ENCODE measurements around the gene KIF1A. TPM values are rescaled to one million over a fixed set of nuclear protein-coding genes. Genes with fewer than 3 reads are reported as not detected.
"Not testable (repeated sequence)": the region's sequence is repeated elsewhere in the genome, so short reads cannot be mapped to it uniquely, and the experiment has no call there.

Gene KIF1A
- total RNA-seq, 1 experiment from 2014 or later = not detected

- Histone ChIP-seq H3K4me3 (no peak overlapping the region), H3F3A (ENCODE audit: insufficient read depth, low read depth) (no peaks in the 10 kb centered on the region), H3K79me2 (ENCODE audit: low read depth) (no peaks in the 10 kb centered on the region), H3K36me3 (ENCODE audit: low read depth) (no peaks in the 10 kb centered on the region), H2AFZ (no peak overlapping the region), H3K27ac (no peak overlapping the region), H3K27me3 (ENCODE audit: insufficient read depth, low read depth) (peaks cover 57% of the 10 kb centered on the region), H4K20me1 (ENCODE audit: insufficient read depth) (no peaks in the 10 kb centered on the region), H3K9me2 (ENCODE audit: insufficient read depth) (no peaks in the 10 kb centered on the region), H3K9me3 (ENCODE audit: insufficient read depth, low read depth) (no peaks in the 10 kb centered on the region), H3K4me2 (no peak overlapping the region), H3K4me1 (replicated peaks; ENCODE audit: insufficient read depth) (no peaks in the 10 kb centered on the region)
- TF ChIP-seq CTCF (conservative IDR thresholded peaks at IDR 0.05) = no peak
- no peak for TF ChIP-seq EZH2 (IDR thresholded peaks at IDR 0.05; ENCODE audit: low read depth)
- intact Hi-C loops (cut with micrococcal nuclease; ENCODE audit: unreplicated experiment) = loop anchor here (10.0 kb wide), 1 partner anchor 186 kb away; no protein-coding TSS in a partner anchor
- no TSS peak for BruUV-seq (replicated peaks)
- DNase-seq = no peak
- POLR2A ChIA-PET (ENCODE audit: unreplicated experiment) = no interaction called here
- CTCF ChIA-PET = no interaction called here
Observed at GRCh38 chr2:240701091-240701735, 118.8 kb downstream of the KIF1A start.

DNA sequence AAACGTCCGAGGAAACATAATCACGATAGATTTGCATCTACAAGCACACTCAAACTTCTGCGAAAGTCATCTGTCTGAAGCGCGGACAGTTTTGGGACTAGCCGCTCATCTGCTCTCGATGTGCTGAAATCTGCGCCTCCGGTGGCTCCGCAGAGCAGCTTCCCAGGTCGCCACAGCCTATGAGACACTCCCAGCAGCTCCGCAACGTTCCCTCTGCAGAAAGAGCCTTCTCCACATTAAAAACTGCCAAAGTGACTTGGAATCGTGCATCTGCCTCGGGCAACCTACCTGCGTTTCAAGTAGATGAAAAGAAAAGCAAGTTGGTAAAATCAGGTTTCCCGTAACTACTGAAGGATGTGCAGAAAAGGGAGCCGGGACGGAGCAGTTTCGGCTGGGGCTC, 119.4 kb downstream of the KIF1A start:
- H3K36me3 ChIP-seq (ENCODE audit: low read depth); H4K20me1 ChIP-seq (ENCODE audit: insufficient read depth); H3K9me2 ChIP-seq (ENCODE audit: insufficient read depth); H3F3A ChIP-seq (ENCODE audit: insufficient read depth, low read depth); DNase-seq; H3K27ac ChIP-seq; CTCF ChIA-PET; POLR2A ChIA-PET (ENCODE audit: unreplicated experiment); H3K4me2 ChIP-seq; H3K79me2 ChIP-seq (ENCODE audit: low read depth); BruUV-seq (replicated peaks); H3K4me3 ChIP-seq; H3K4me1 ChIP-seq (replicated peaks; ENCODE audit: insufficient read depth); H3K9me3 ChIP-seq (ENCODE audit: insufficient read depth, low read depth); H2AFZ ChIP-seq: not testable (repeated sequence)
- H3K27me3 ChIP-seq (ENCODE audit: insufficient read depth, low read depth) = peaks cover 52% of the 10 kb centered on the region
- intact Hi-C loops (cut with micrococcal nuclease; ENCODE audit: unreplicated experiment) = loop anchor here (10.0 kb wide), 1 partner anchor 186 kb away; no protein-coding TSS in a partner anchor

DNA sequence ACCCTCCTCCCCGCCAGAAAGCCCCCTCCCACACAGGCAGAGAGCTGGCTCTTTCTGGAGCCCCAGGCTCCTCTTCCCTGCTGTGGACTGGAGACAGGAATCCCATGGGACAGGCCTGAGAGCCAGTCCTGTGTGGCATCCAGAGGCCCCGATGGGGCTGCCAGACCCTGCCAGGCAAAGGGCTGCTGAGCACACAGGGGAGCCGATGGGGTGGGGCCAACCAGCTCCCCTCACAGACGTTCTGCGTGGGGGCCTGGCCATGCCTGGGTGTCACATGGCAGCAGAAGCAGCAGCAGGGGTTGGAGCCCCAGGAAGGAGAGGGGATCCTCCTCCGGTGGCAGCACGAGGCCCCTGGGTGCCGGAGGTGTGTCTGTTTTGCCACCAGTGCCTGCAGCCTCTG, 120.2 kb downstream of the KIF1A start:
- DNase-seq; H4K20me1 ChIP-seq (ENCODE audit: insufficient read depth); H3K27ac ChIP-seq; H3K4me2 ChIP-seq; H3K36me3 ChIP-seq (ENCODE audit: low read depth); H3K9me3 ChIP-seq (ENCODE audit: insufficient read depth, low read depth); H3K79me2 ChIP-seq (ENCODE audit: low read depth); BruUV-seq (replicated peaks); H2AFZ ChIP-seq; H3K9me2 ChIP-seq (ENCODE audit: insufficient read depth); H3K4me3 ChIP-seq; H3F3A ChIP-seq (ENCODE audit: insufficient read depth, low read depth); H3K4me1 ChIP-seq (replicated peaks; ENCODE audit: insufficient read depth); POLR2A ChIA-PET (ENCODE audit: unreplicated experiment): not testable (repeated sequence)
- CTCF ChIA-PET = interaction anchor here (0.6 kb wide), 1 partner anchor 556 kb away, joined by 3 read pairs; no protein-coding TSS in a partner anchor
- intact Hi-C loops (cut with micrococcal nuclease; ENCODE audit: unreplicated experiment) = loop anchor here (10.0 kb wide), 1 partner anchor 185 kb away; no protein-coding TSS in a partner anchor
- peaks cover 44% of the 10 kb centered on the region for H3K27me3 ChIP-seq (ENCODE audit: insufficient read depth, low read depth)

- H3F3A ChIP-seq (ENCODE audit: insufficient read depth, low read depth); CTCF ChIA-PET; H3K9me2 ChIP-seq (ENCODE audit: insufficient read depth); intact Hi-C loops (cut with micrococcal nuclease; ENCODE audit: unreplicated experiment); H4K20me1 ChIP-seq (ENCODE audit: insufficient read depth); BruUV-seq (replicated peaks); POLR2A ChIA-PET (ENCODE audit: unreplicated experiment); H3K27ac ChIP-seq; H3K9me3 ChIP-seq (ENCODE audit: insufficient read depth, low read depth); H3K36me3 ChIP-seq (ENCODE audit: low read depth); DNase-seq; H3K4me3 ChIP-seq; H3K79me2 ChIP-seq (ENCODE audit: low read depth); H3K4me2 ChIP-seq; H3K4me1 ChIP-seq (replicated peaks; ENCODE audit: insufficient read depth); H2AFZ ChIP-seq: not testable (repeated sequence)
- peaks cover 36% of the 10 kb centered on the region for H3K27me3 ChIP-seq (ENCODE audit: insufficient read depth, low read depth)
Observed at GRCh38 chr2:240698852-240699561, 121.0 kb downstream of the KIF1A start.

DNA sequence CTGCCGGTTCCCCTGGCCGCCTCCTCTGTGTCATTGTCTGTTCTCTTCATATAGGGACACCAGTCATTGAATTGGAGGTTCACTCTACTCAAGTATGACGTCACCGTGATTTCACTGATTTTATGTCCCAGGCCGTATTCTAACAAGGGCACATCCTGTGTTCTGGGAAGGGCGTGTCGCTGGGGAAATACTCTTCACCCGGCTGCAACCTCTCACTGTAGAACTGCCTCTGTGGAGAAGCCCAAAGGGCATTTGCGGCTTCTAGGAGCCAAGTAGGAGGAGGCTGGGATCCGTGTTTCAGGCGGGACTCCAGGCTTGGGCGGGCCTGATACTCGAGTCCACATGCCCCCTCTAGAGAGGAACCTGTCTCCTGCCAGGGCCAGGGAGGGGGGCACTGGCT, 123.5 kb downstream of the KIF1A start:
- H3K27ac ChIP-seq; H3K9me2 ChIP-seq (ENCODE audit: insufficient read depth); POLR2A ChIA-PET (ENCODE audit: unreplicated experiment); BruUV-seq (replicated peaks); H2AFZ ChIP-seq; CTCF ChIA-PET; H3K4me3 ChIP-seq; H3K9me3 ChIP-seq (ENCODE audit: insufficient read depth, low read depth); intact Hi-C loops (cut with micrococcal nuclease; ENCODE audit: unreplicated experiment); H3K4me1 ChIP-seq (replicated peaks; ENCODE audit: insufficient read depth); H3F3A ChIP-seq (ENCODE audit: insufficient read depth, low read depth); H4K20me1 ChIP-seq (ENCODE audit: insufficient read depth); H3K4me2 ChIP-seq; DNase-seq; H3K79me2 ChIP-seq (ENCODE audit: low read depth); H3K36me3 ChIP-seq (ENCODE audit: low read depth): not testable (repeated sequence)
- H3K27me3 ChIP-seq (ENCODE audit: insufficient read depth, low read depth) = peaks cover 10% of the 10 kb centered on the region

DNA sequence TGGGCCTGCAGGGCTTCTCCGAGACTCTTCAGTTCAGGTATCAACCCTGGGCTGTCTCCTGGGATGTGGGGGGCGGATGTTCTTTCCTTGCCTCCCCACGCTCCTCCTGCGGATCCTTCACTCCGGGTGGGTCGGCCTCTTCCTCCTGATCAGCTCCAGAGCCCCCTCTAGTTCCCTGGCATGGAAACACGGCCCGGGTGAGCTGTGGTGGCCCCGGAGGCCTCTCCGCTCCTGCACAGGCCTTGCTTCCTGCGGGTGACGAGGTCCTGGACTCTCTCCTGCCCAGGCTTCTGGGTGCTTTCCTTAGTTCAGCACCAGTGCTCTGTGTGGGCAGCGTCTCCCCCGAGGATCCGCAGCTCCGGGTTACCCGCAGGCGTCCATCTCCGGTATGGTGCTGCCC, 124.4 kb downstream of the KIF1A start:
- H4K20me1 ChIP-seq (ENCODE audit: insufficient read depth); H3K4me2 ChIP-seq; H3K27me3 ChIP-seq (ENCODE audit: insufficient read depth, low read depth); POLR2A ChIA-PET (ENCODE audit: unreplicated experiment); H3K79me2 ChIP-seq (ENCODE audit: low read depth); DNase-seq; H3K4me3 ChIP-seq; H3K9me3 ChIP-seq (ENCODE audit: insufficient read depth, low read depth); CTCF ChIA-PET; H3K36me3 ChIP-seq (ENCODE audit: low read depth); H3K9me2 ChIP-seq (ENCODE audit: insufficient read depth); BruUV-seq (replicated peaks); H3K4me1 ChIP-seq (replicated peaks; ENCODE audit: insufficient read depth); H2AFZ ChIP-seq; H3K27ac ChIP-seq; H3F3A ChIP-seq (ENCODE audit: insufficient read depth, low read depth); intact Hi-C loops (cut with micrococcal nuclease; ENCODE audit: unreplicated experiment): not testable (repeated sequence)
